NCI-H82 treated with DMSO at 0.1 percent for 48 hours (cell line): Measurements from ENCODE around the gene CACNA1D.

ENCODE experiments used
- DNase-seq: peaks from one replicate; lab custom pipeline; 2025; ENCODE audit not compliant: unreplicated experiment; lab: John Stamatoyannopoulos, UW

The CACNA1D gene

GRCh38 chr3:53818221-53819162 is 324.1 kb downstream of the CACNA1D start:
- no peak for DNase-seq

- DNase-seq = no peak
Measured at GRCh38 chr3:53819163-53819868, 324.9 kb downstream of the CACNA1D start.

GRCh38 chr3:53820084-53820483 is 325.7 kb downstream of the CACNA1D start:
- DNase-seq = no peak

- DNase-seq = no peak
Measured at GRCh38 chr3:53820756-53821580, 326.6 kb downstream of the CACNA1D start.

GRCh38 chr3:53821631-53822121 is 327.3 kb downstream of the CACNA1D start:
- no peak for DNase-seq

GRCh38 chr3:53822331-53822741 is 327.9 kb downstream of the CACNA1D start:
- no peak for DNase-seq

- DNase-seq = no peak
Measured at GRCh38 chr3:53823026-53823955, 328.9 kb downstream of the CACNA1D start.

- DNase-seq = no peak
Measured at GRCh38 chr3:53823956-53824657, 329.7 kb downstream of the CACNA1D start.

- DNase-seq = no peak
Measured at GRCh38 chr3:53824795-53825194, 330.4 kb downstream of the CACNA1D start.

- no peak for DNase-seq
Measured at GRCh38 chr3:53826048-53826447, 331.6 kb downstream of the CACNA1D start.

- DNase-seq = no peak
Measured at GRCh38 chr3:53828581-53828980, 334.2 kb downstream of the CACNA1D start.

GRCh38 chr3:53829605-53830004 is 335.2 kb downstream of the CACNA1D start:
- DNase-seq = no peak

- no peak for DNase-seq
Measured at GRCh38 chr3:53830944-53831343, 336.5 kb downstream of the CACNA1D start.

- no peak for DNase-seq
Measured at GRCh38 chr3:53833053-53833645, 338.7 kb downstream of the CACNA1D start.

GRCh38 chr3:53833700-53834099 is 339.3 kb downstream of the CACNA1D start:
- no peak for DNase-seq

- no peak for DNase-seq
Measured at GRCh38 chr3:53834429-53835095, 340.2 kb downstream of the CACNA1D start.

GRCh38 chr3:53835257-53835656 is 340.8 kb downstream of the CACNA1D start:
- no peak for DNase-seq

- DNase-seq = no peak
Measured at GRCh38 chr3:53836084-53836872, 341.9 kb downstream of the CACNA1D start.
